Measurements from ENCODE around the gene CD46.
"Not testable (repeated sequence)": the region's sequence is repeated elsewhere in the genome, so short reads cannot be mapped to it uniquely, and the experiment has no call there.

The CD46 gene

DNA sequence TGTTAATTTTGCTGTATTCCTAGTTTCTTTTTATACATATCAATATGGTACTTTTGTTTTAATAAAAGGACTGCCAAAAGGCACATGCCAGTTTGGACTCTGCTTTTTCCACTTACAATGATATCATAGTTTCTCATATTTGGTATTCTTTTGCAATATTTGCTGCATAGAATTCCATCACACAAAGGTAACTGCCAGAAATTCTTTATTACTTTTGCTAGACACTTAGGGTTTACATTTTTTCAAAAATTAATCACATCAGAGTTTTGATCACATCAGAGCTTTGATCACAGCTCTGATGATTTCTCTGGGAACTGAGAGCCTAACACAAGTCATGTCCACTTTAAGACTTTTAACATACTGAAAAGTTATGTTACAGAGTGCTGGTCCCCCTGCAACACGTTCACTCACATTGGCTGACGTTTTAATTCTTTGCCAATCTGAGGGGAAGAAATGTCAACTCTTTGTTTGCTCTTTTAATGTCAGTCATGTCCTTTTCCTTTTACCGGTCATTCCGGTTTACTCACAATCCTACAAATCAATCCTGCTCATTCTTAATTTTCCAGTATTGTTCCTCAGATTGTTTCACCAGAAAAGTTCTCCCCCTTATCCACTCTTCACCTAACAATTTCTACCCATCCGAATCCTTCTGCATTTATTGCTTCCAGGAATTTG, 1.1 kb upstream of the CD46 start:
- no peak for DNase-seq (ENCODE audit: low read depth in 3 of 3, low spot score in 1 of 3)

DNA sequence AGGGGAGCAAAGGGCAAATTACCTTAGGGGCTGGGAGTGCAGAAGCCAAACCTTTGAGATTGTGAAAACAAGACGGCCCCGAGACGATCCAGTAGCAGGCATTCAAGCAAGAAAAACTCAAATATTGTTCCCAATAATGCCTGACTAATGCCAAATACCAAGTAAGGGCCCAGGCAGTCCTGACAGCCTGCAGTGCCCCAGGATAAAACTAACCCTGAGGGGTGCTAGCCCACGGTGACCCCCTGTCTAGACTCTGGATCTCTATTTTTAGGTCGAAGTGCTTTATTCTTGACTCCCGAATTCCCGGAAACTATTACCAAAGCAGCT, 428 bp upstream of the CD46 start:
- not testable (repeated sequence) for DNase-seq (ENCODE audit: low read depth in 3 of 3, low spot score in 1 of 3)

DNA sequence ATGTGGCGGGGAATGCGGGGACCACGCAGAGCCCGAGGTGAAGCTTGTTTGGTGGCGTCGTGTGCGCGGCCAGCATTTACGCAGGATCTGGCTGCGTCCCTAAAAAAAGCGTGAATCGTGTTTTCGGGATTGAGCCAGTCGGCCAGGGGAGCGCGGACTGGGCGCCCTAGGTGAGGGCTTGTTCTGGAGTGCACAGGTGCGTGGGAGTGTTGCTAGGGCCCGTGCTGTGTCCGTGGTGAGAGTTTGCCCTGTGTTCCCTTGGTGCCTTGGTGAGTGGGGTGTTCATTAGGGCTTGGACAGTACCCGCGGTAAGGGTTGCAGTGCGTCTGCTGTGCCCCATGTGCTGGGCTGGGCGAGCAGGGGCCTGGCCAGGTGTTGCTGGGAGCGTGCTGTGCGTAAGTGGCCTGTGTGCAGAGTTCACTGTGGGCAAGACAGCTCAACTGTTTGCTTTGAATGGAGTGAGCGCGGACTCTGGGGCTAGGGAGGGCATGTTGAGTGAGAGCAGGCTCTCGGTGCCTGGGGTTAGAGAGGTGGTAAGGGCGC, 673 bp downstream of the CD46 start:
- DNase-seq (ENCODE audit: low read depth in 3 of 3, low spot score in 1 of 3): peak in 1 of 3 donors; percentile 14

DNA sequence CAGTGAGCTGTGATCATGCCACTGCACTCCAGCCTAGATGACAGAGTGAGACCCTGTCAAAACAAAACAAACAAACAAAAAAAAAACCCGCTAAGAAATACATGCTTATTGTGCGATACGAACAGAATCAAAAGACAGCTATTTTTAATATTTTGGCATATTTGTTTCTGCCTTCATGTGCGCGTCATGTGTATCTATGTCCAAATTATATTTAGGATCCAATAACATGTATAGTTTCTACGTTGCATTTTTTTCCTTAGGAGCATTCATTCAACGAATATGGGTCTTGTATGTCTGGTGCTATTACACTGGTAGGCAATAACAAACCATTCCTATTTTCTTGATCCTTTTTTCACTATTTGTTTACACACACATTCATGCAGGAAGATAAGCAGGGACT, 1.8 kb downstream of the CD46 start:
- DNase-seq (ENCODE audit: low read depth in 3 of 3, low spot score in 1 of 3): no peak

DNA sequence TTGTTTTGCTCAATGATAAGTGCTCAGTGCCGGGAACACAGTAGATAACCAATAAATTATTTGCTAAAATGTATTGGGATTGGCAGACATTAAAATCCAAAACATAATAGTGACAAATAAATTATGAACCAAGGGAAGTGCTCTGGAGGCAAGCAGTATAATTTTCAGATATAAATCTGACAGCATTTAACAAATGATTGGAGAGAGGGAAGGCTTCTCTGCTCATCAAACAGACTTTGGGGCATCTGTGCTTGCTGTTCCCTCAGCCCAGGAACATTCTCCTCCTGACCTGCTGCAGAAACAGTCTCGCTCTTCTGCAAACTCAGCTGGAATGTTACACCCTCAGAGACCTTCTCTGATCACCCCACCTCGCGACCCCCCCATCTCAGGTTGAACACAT, 2.2 kb downstream of the CD46 start:
- DNase-seq (ENCODE audit: low read depth in 3 of 3, low spot score in 1 of 3): no peak

DNA sequence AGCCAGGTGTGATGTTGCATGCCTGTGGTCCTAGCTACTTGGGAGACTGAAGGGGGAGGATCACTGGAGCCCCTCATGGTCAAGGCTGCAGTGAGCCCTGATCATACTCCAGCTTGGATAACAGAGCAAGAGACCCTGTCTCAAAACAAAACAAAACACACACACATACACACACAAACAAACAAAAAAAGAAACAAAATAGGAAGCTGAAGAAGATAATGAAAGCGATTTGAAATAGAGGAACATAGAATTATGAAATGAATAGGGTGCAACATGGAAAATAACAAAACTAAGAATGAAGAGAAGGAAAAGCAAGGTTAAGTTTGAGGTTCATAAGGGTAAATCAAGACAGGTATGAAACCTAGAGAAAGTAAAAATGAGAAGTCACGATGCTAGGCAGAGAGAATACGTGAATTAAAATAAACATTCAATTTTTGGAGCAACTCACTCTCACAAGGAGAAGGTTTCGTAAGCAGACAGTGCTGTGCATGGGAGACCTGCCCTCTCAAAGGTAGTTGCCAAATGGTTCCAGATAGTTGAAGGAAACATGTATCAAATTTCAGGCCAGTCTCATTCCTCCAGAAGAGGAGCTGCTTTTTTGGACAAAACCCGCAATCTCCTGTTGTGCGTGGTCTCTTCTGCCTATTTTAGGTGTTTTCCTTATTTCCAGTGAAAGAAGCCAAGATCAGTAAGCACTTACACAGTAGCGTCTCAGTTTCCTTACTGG, 3.3 kb downstream of the CD46 start:
- DNase-seq (ENCODE audit: low read depth in 3 of 3, low spot score in 1 of 3): no peak

DNA sequence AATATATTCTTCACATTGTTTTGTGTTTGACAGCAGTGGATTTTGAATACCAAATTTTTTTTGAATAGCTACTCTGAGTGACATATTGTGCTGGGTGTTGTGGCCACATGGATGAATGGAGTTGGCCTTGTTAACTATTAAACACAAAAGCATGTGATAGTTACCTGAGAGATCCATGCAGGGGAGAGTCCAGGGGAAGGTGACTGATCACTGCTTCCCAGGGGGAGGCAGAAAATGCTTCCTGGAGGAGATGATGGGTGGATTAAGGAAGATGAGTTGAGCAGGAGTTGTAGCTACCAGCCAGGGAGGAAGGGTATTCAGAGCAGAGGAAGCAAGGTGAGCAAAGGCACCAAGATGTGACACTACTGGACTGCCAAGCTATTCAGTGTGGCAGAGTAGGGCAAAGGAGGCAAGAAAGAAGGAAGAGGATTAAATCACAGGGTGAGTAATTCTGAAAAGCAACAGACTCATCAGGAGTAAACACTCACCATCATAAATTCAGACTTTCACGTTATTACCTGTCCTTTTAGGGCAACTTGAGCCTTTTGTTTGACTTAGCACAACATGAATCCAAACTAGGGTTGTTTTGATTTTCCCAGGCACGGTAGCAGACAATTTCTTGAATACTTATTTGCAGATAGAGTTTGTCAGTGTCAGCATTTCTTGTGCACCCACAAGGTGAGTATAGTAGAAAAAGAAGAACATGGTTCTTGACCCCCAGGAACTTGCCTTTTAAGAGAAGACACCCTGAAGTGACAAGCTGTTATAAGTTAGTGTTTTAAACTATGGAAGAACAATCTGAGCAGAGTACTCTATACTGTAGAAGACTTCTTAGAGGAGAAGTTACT, 4.2 kb downstream of the CD46 start:
- DNase-seq (ENCODE audit: low read depth in 3 of 3, low spot score in 1 of 3): no peak

DNA sequence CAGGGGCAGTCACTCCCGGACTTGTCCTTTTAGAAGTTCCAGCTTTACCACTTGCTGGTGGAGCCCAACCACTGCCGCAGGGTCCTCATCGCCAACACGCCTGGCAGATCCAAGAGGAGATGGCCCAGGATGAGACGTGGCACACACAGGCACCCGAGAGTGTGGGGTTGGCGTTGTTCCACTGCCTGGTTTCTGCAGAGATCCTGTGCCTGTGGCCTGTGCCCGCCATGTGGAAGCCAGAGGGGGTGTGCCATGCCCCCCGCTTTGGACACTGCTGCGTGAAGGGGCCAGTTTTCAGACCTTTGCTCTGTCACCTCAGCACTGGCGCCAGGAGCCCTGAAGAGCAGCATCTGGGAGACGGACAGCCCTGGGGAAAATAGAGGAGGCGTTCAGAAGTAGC, 10.8 kb downstream of the CD46 start:
- DNase-seq (ENCODE audit: low read depth in 3 of 3, low spot score in 1 of 3): no peak

DNA sequence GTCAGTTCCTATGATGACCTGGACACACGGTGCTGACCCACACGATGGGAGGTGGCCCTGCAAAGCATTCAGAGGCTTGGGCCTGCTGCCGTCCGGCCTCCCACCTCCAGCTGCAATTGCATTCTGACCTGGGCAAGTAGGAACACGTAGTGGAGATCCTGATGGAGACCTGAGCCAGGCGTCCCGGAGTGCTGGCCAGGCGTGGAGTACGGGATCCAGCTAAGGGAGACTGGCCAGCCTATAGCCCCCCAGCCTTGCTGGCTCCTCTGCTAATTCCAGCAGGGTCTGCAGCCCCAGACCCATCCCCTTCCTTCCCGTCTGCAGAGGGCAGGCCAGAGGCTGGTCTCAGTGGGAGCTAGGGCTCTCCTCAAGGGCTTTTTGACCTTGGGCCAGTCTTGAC, 11.2 kb downstream of the CD46 start:
- no peak for DNase-seq (ENCODE audit: low read depth in 3 of 3, low spot score in 1 of 3)

DNA sequence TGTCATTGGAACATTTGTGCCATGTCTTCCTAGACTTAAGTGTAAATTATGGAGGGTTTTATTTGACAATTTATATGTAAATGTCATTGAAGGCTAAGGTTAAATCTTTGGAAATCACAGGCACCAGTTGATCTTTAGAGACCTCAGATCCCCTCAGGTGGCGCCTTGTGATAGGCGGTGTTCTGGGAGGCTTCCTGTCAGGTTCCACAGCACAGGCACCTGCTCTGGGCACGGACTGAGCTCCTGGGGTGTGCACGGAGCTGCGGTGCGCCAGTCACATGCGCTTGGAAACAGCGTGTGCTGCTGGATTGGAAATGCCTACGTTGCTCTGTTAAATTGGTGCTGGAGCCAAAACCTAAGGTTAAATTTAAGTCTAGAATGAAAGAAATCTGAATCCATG, 12.1 kb downstream of the CD46 start:
- no peak for DNase-seq (ENCODE audit: low read depth in 3 of 3, low spot score in 1 of 3)

DNA sequence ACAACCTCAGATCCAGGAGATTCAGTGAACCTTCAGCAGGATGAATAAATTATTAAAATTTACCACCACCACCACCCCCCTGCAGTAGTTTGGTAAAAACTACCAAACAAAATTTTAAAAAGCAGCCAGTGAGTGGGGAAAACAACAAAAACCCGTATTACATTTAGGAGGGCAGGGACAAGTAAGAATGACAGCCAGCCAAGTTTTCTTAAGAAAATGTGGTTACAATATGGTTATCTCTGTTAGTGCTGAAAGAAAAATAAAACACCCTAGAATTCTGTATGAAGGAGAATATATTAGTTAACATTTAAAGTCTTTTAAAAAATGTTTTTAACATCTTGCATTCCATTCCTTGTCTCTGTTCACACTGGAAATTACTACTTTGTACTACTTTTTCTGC, 14.7 kb downstream of the CD46 start:
- no peak for DNase-seq (ENCODE audit: low read depth in 3 of 3, low spot score in 1 of 3)

DNA sequence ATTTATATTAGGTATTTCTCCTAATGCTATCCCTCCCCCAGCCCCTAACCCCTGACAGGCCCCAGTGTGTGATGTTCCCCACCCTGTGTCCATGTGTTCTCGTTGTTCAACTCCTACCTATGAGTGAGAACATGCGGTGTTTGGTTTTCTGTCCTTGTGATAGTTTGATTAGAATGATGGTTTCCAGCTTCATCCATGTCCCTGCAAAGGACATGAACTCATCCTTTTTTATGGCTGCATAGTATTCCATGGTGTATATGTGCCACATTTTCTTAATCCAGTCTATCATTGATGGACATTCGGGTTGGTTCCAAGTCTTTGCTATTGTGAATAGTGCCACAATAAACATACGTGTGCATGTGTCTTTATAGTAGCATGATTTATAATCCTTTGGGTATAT, 18.7 kb downstream of the CD46 start:
- DNase-seq (ENCODE audit: low read depth in 3 of 3, low spot score in 1 of 3): not testable (repeated sequence)

DNA sequence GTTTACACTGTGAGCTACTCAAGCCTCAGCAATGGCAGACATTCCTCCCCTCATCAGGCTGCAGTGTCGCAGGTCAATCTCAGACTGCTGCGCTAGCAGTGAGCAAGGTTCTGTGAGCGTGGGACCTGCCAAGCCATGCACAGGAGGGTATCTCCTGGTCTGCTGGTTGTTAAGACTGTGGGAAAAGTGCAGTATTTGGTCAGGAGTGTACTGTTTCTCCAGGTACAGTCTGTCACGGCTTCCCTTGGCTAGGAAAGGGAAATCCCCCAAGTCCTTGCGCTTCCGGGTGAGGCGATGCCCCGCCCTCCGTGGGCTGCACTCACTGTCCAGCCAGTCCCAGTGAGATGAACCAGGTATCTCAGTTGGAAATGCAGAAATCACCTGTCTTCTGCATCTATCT, 24.2 kb downstream of the CD46 start:
- DNase-seq (ENCODE audit: low read depth in 3 of 3, low spot score in 1 of 3): not testable (repeated sequence)

DNA sequence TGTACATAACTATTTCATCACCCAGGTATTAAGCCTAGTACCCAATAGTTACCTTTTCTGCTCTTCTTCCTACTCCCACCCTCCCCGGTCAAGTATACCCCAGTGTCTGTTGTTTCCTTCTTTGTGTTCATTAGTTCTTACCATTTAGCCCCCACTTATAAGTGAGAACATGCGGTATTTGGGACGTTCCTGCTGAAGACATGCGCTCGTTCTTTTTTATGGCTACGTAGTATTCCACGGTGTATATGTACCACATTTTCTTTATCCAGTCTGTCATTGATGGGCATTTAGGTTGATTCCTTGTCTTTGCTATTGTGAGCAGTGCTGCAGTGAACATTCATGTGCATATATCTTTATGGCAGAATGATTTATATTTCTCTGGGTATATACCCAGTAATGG, 25.6 kb downstream of the CD46 start:
- DNase-seq (ENCODE audit: low read depth in 3 of 3, low spot score in 1 of 3): not testable (repeated sequence)

DNA sequence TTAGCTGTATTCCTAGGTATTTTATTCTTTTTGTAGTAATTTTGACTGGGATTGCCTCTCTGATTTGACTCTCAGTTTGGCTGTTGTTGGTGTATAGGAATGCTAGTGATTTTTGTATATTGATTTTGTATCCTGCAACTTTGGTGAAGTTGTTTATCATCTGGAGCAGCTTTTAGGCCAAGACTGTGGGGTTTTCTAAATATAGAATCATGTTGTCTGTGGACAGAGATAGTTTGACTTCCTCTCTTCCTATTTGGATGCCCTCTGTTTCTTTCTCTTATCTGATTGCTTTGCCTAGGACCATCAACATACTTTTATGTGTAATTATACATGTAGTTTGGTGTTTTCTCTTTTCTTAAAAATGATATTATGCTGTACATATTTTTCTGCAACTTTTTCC, 27.2 kb downstream of the CD46 start:
- no peak for DNase-seq (ENCODE audit: low read depth in 3 of 3, low spot score in 1 of 3)

DNA sequence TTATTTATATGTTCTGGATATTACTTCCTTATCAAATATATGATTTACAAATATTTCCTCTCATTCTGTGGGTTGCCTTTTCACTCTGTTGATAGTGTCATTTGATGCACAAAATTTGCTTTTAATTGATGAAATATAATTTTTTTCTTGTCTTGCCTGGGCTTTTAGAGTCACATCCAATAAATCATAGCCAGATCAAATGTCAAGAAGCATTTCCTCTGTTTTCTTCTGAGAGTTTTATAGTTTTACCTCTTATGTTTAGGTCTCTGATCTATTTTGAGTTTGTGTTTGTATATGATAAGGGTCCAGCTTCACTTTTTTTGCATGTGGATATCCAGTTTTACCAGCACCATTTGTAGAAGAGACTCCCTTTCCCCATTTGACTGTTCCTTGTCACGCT, 29.5 kb downstream of the CD46 start:
- DNase-seq (ENCODE audit: low read depth in 3 of 3, low spot score in 1 of 3): no peak

DNA sequence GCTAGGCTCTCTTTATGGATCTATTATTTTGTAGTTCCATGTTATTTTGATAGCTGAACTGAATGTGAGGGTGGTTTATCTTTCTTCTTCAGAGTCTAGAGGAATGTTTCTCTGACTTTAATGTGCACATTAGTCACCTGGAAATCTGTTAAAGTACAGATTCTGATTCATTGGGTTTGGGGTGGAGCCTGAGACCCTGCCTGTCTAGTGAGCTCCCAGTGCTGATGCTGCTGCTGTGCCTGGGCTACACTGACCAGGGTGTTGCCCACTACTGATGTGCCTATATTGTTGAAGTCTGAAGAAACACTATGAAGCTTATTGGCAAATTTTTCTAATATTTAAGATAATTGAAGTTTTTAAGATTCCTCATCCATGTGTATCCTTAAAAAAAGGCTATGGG, 35.9 kb downstream of the CD46 start:
- DNase-seq (ENCODE audit: low read depth in 3 of 3, low spot score in 1 of 3): no peak

DNA sequence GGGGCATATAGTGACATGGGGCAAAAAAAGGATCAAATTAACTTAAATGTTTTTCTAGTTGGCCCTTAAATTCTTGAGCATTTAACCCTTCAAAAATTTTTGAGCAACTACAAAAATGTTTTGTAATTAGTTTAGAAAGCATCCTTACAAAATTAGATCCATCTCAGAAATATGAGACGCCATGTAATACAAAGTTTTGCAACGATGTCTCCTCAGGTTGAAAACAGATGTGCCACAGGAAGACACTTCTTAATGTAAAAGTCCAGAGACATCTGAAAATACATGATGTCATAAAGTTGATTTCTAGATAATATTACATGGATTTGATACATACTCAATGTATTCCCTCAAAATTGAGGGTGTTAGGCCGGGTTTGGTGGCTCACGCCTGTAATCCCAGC, 37.5 kb downstream of the CD46 start:
- no peak for DNase-seq (ENCODE audit: low read depth in 3 of 3, low spot score in 1 of 3)

DNA sequence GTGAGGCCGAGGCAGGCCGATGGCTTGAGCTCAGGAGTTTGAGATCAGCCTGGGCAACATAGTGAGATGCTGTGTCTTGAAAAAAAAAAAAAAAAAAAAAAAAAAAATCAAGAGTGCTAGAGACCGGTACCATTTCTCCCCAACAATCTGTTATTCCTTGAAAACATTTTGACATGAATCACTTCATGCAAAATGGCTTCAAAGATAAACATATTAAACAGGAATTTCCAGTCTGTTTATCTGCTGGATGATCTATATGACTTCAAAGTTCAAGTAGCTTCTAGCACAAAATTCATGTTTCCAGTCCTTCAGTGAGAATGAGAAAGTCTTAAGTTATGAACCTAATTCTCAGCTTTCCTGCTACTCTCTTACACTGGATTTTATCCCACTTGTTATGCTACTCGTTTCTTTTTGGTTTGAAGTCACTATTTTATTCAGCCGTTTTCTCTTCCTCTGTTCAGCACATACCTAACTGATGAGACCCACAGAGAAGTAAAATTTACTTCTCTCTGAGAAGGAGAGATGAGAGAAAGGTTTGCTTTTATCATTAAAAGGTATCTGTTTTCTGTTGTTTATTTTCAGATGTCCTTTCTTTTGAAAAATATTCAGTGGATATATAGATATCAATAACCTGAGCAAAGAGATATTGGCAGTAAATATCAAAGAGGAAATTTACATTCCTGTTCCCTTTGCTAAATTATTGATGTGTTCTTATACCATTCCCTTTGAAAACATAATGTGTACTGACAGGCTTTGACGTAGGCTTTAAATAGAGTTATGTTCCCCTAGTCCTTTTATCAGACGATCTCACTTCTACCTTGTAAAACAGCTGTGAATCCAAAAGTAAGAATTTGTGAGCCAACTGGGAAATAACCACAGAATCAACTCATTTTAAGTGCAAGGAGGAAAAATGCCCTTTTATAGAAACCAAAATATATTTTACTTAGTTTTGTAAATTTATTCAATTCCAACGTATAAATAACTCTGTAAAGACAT, 38.2 kb downstream of the CD46 start:
- DNase-seq (ENCODE audit: low read depth in 3 of 3, low spot score in 1 of 3): no peak

DNA sequence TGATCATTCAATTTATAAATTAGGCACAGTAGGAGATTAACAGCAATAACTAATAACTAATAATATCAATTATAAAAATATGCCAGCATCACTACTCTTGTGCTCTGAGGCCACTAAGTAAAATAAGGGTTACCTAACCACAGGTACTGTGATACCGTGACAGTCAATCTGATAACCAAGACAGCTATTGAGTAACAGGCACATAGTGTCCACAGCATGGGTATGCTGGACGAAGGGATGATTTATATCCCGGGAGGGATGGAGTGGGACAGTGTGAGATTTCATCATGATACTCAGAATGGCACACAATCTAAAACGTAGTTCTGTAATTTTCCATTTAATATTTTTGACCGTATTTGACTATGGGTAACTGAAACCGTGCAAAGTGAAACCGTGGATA, 39.4 kb downstream of the CD46 start:
- no peak for DNase-seq (ENCODE audit: low read depth in 3 of 3, low spot score in 1 of 3)

DNA sequence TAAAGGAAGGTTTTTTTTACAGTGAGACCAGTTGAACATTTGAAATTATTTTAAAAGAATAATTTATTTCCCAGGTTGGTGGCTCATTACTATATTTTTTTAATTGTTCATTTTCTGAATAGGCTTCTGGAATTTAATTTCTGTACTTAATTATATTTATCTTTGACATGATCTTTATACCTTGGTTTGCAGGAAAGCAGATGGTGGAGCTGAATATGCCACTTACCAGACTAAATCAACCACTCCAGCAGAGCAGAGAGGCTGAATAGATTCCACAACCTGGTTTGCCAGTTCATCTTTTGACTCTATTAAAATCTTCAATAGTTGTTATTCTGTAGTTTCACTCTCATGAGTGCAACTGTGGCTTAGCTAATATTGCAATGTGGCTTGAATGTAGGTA, 41.5 kb downstream of the CD46 start:
- no peak for DNase-seq (ENCODE audit: low read depth in 3 of 3, low spot score in 1 of 3)
